GM06990 (cell line): ENCODE results near the gene PTEN.

Source experiments
- DNase-seq: peaks from one replicate; pipeline ENCODE4 v3.0.0-alpha.2; 2011; ENCODE audit not compliant: insufficient read length; ENCODE audit errors: extremely low read depth
- H3K27me3 ChIP-seq: replicated peaks from 2 replicates; pipeline ENCODE4 v1.6.0; 2011; ENCODE audit warnings: low read length; ENCODE audit not compliant: control insufficient read depth, insufficient read depth
- H3K36me3 ChIP-seq: 2 replicates; pipeline ENCODE4 v1.5.1; 2011; ENCODE audit warnings: low read length; ENCODE audit not compliant: control insufficient read depth, insufficient read depth
- H3K4me3 ChIP-seq: replicated peaks from 2 replicates; pipeline ENCODE4 v1.5.1; 2011; ENCODE audit warnings: low read depth, mild to moderate bottlenecking, control low read depth, low read length
- CTCF ChIP-seq: IDR thresholded peaks from 2 replicates; pipeline ENCODE4 v1.5.1; 2011; ENCODE audit warnings: low read length, control low read depth, mild to moderate bottlenecking, inconsistent platforms; ENCODE audit not compliant: insufficient read depth, poor library complexity, severe bottlenecking

Gene PTEN

GRCh38 chr10:87956055-87956454 lies 92.6 kb downstream of the PTEN start:
- H3K27me3 ChIP-seq = no peaks in the 10 kb centered on the region
- no peak overlapping the region for H3K4me3 ChIP-seq
- TF ChIP-seq CTCF = no peak
- no peak for DNase-seq
- peaks cover 3% of the 10 kb centered on the region for H3K36me3 ChIP-seq

GRCh38 chr10:87957702-87958101 lies 94.3 kb downstream of the PTEN start:
- no peaks in the 10 kb centered on the region for H3K27me3 ChIP-seq
- no peak for TF ChIP-seq CTCF
- no peak overlapping the region for H3K4me3 ChIP-seq
- H3K36me3 ChIP-seq = peaks cover 1% of the 10 kb centered on the region
- DNase-seq = no peak

GRCh38 chr10:87960230-87960629 lies 96.8 kb downstream of the PTEN start:
- Histone ChIP-seq H3K4me3 (no peak overlapping the region), H3K36me3 (peaks cover 3% of the 10 kb centered on the region), H3K27me3 (no peaks in the 10 kb centered on the region)
- no peak for DNase-seq
- no peak for TF ChIP-seq CTCF

- no peak for DNase-seq
- Histone ChIP-seq H3K36me3 (peaks cover 2% of the 10 kb centered on the region), H3K27me3 (no peaks in the 10 kb centered on the region), H3K4me3 (no peak overlapping the region)
- no peak for TF ChIP-seq CTCF
Measured at GRCh38 chr10:87961314-87961713, 97.9 kb downstream of the PTEN start.

- peaks cover 2% of the 10 kb centered on the region; the same call in 1 of the 2 replicates for H3K36me3 ChIP-seq
Measured at GRCh38 chr10:87966459-87966858, 103.0 kb downstream of the PTEN start.

More at GRCh38 chr10:87966459-87966858, 103.0 kb downstream of the PTEN start:
- TF ChIP-seq CTCF = no peak
- H3K4me3 ChIP-seq = no peak overlapping the region
- H3K27me3 ChIP-seq = no peaks in the 10 kb centered on the region
- no peak for DNase-seq
